OCI-LY3 (cell line): ENCODE measurements around the gene HSD17B10.

Experiments
- CTCF ChIP-seq: fragments of 200-600, 300-600 bp; sonication (generic); IDR thresholded peaks from 2 replicates; pipeline ENCODE4 v1.5.1; 2014; ENCODE audit warnings: antibody characterized with exemption, low read length, low read depth
- EZH2phosphoT487 ChIP-seq: fragments of 200-600 bp; shearing (Covaris generic); IDR thresholded peaks from 2 replicates; pipeline ENCODE4 v1.6.1; 2018; ENCODE audit warnings: antibody characterized with exemption, mixed run types, low read depth

- TF ChIP-seq CTCF (no peak), EZH2phosphoT487 (no peak)
Observed at GRCh38 chrX:53440101-53440500, 5.9 kb upstream of the HSD17B10 start.
